IMR-90 (cell line): ENCODE measurements around the gene ANKRD6. TPM values are rescaled to one million over a fixed set of nuclear protein-coding genes. Genes with fewer than 3 reads are reported as not detected.
A peak's percentile ranks its signal among the peaks of the same experiment; 100 is the strongest.

Experiments
- ATAC-seq: fragments of 200-7000 bp; cut with Tn5 transposase; 2 replicates; pipeline ENCODE4 v1.9.1; 2020; ENCODE audit warnings: low read depth, mild to moderate bottlenecking, moderate library complexity
- BruUV-seq: library from RNA; stranded (reverse); fragments of 400-500 nt; replicated peaks from 2 replicates; lab custom pipeline; 2021; lab: Mats Ljungman, UMichigan
- CTCF ChIA-PET: fragments of 300-600 bp; formaldehyde crosslinking; extraction: SDS; loops from one replicate; lab custom pipeline; 2021; ENCODE audit warnings: antibody characterized with exemption; lab: Yijun Ruan, JAX
- POLR2A ChIA-PET: fragments of 300-600 bp; sonication (Branson Sonifier 250); formaldehyde crosslinking; loops from one replicate; lab custom pipeline; 2022; ENCODE audit warnings: antibody characterized with exemption; ENCODE audit not compliant: unreplicated experiment; lab: Charles Lee
- DNase-seq: peaks from one replicate; pipeline ENCODE4 v3.0.0; 2013
- H2AFZ ChIP-seq: replicated peaks from 2 replicates; pipeline ENCODE3; 2013; ENCODE audit warnings: low read length, mild to moderate bottlenecking; ENCODE audit not compliant: poor library complexity
- H2AK5ac ChIP-seq: 2 replicates; pipeline ENCODE4 v1.6.1; 2013; ENCODE audit warnings: low read depth, low read length, inconsistent platforms
- H2AK9ac ChIP-seq: replicated peaks from 2 replicates; pipeline ENCODE3; 2013; ENCODE audit warnings: mild to moderate bottlenecking, low read depth, low read length, moderate library complexity; ENCODE audit not compliant: poor library complexity
- H2BK120ac ChIP-seq: 2 replicates; pipeline ENCODE4 v1.6.1; 2013; ENCODE audit warnings: low read depth, low read length, inconsistent platforms
- H2BK15ac ChIP-seq: 3 replicates; pipeline ENCODE4 v1.6.1; 2013; ENCODE audit warnings: low read depth, low read length, inconsistent platforms
- H2BK20ac ChIP-seq: 2 replicates; pipeline ENCODE4 v1.6.1; 2013; ENCODE audit warnings: low read depth, mild to moderate bottlenecking, inconsistent platforms, low read length, moderate library complexity
- H2BK5ac ChIP-seq: 2 replicates; pipeline ENCODE4 v1.6.1; 2013; ENCODE audit warnings: mild to moderate bottlenecking, low read depth, low read length, inconsistent platforms; ENCODE audit not compliant: poor library complexity, severe bottlenecking
- H3K14ac ChIP-seq: replicated peaks from 2 replicates; pipeline ENCODE4 v1.6.1; 2013; ENCODE audit warnings: low read depth, low read length, inconsistent platforms
- H3K18ac ChIP-seq: 2 replicates; pipeline ENCODE4 v1.6.1; 2013; ENCODE audit warnings: low read depth, low read length, control low read depth
- H3K23ac ChIP-seq: 2 replicates; pipeline ENCODE4 v1.6.1; 2013; ENCODE audit warnings: low read depth, low read length, inconsistent platforms
- H3K27ac ChIP-seq: 2 replicates; pipeline ENCODE4 v1.5.1; 2013; ENCODE audit warnings: mild to moderate bottlenecking, control low read depth, low read length; ENCODE audit not compliant: insufficient read depth
- H3K27me3 ChIP-seq: 2 replicates; pipeline ENCODE4 v1.6.1; 2013; ENCODE audit warnings: low read length; ENCODE audit not compliant: control insufficient read depth, insufficient read depth
- H3K36me3 ChIP-seq: 2 replicates; pipeline ENCODE4 v1.6.1; 2013; ENCODE audit warnings: low read length, mixed read lengths; ENCODE audit not compliant: control insufficient read depth, insufficient read depth
- H3K4ac ChIP-seq: 2 replicates; pipeline ENCODE4 v1.6.1; 2013; ENCODE audit warnings: low read depth, low read length, inconsistent platforms
- H3K4me1 ChIP-seq: 2 replicates; pipeline ENCODE4 v1.6.1; 2013; ENCODE audit warnings: low read length, mixed read lengths; ENCODE audit not compliant: control insufficient read depth, insufficient read depth
- H3K4me2 ChIP-seq: 2 replicates; pipeline ENCODE4 v1.6.1; 2013; ENCODE audit warnings: low read depth, mild to moderate bottlenecking, control low read depth, low read length, moderate library complexity
- H3K4me3 ChIP-seq: 2 replicates; pipeline ENCODE4 v1.5.1; 2013; ENCODE audit warnings: low read depth, mild to moderate bottlenecking, control low read depth, low read length, moderate library complexity; ENCODE audit not compliant: insufficient read depth
- H3K56ac ChIP-seq: 2 replicates; pipeline ENCODE4 v1.6.1; 2013; ENCODE audit warnings: low read length, inconsistent platforms; ENCODE audit not compliant: insufficient read depth; ENCODE audit errors: extremely low read depth
- H3K79me1 ChIP-seq, 2 experiments: 2 replicates each; pipeline ENCODE4 v1.6.1; 2013; ENCODE audit warnings: low read length in 2 of 2, inconsistent platforms in 1 of 2, low read depth in 1 of 2
- H3K9ac ChIP-seq: 2 replicates; pipeline ENCODE4 v1.6.1; 2013; ENCODE audit warnings: low read depth, low read length, control low read depth
- H3K9me1 ChIP-seq: 2 replicates; pipeline ENCODE4 v1.6.1; 2013; ENCODE audit warnings: low read length, inconsistent platforms; ENCODE audit not compliant: insufficient read depth
- H3K9me3 ChIP-seq: 2 replicates; pipeline ENCODE4 v1.6.1; 2013; ENCODE audit warnings: low read length; ENCODE audit not compliant: control insufficient read depth, insufficient read depth
- H4K20me1 ChIP-seq: 2 replicates; pipeline ENCODE4 v1.6.1; 2013; ENCODE audit warnings: low read length, inconsistent platforms; ENCODE audit not compliant: insufficient read depth
- H4K5ac ChIP-seq: 2 replicates; pipeline ENCODE4 v1.6.1; 2013; ENCODE audit warnings: mild to moderate bottlenecking, low read depth, low read length, control low read depth
- H4K8ac ChIP-seq, 2 experiments: 2 replicates each; pipeline ENCODE4 v1.6.1; 2013; ENCODE audit warnings: low read depth in 2 of 2, low read length in 2 of 2, control low read depth in 1 of 2, inconsistent platforms in 1 of 2
- H4K91ac ChIP-seq: 2 replicates; pipeline ENCODE4 v1.6.1; 2013; ENCODE audit warnings: low read depth, low read length, inconsistent platforms; ENCODE audit not compliant: insufficient read depth
- CHD1 ChIP-seq: IDR thresholded peaks from 2 replicates; pipeline ENCODE4 v1.6.1; 2012; ENCODE audit warnings: low read depth, low read length, improper control_type of control experiment
- MAZ ChIP-seq: IDR thresholded peaks from 2 replicates; pipeline ENCODE4 v1.6.1; 2012; ENCODE audit warnings: low read depth, mild to moderate bottlenecking, low read length, improper control_type of control experiment, moderate library complexity, borderline replicate concordance
- RAD21 ChIP-seq: IDR thresholded peaks from 2 replicates; pipeline ENCODE4 v1.6.1; 2012; ENCODE audit warnings: low read length, improper control_type of control experiment
- WGBS, 2 experiments: methylation state at CpG; one replicate each; pipeline versions ENCODE4 v1.1.5 to v1.1.7; 2013; ENCODE audit warnings: missing lambda C conversion rate in 2 of 2; ENCODE audit not compliant: insufficient read length in 1 of 2; ENCODE audit errors: extremely low coverage in 2 of 2; 5-methylcytosine and 5-hydroxymethylcytosine counted together
- dilution Hi-C: fragments of 300-500 bp; cut with HindIII; formaldehyde crosslinking; loops from one replicate; pipeline ENCODE4 v1.14.3; 2018; ENCODE audit warnings: low sequenced_read_pairs; ENCODE audit not compliant: unreplicated experiment
- in situ Hi-C: fragments of 300-500 bp; cut with MboI; formaldehyde crosslinking; loops from 3 replicates; pipeline ENCODE4 v1.14.3; 2019; ENCODE audit warnings: low sequenced_read_pairs, inconsistent platforms, mixed read lengths
- intact Hi-C: fragments of 100-400 bp; cut with micrococcal nuclease; formaldehyde crosslinking; loops from 2 replicates; pipeline ENCODE4 v1.10.0; 2022
- polyA plus RNA-seq, 3 experiments: library from polyadenylated mRNA; depleted of rRNA; stranded (reverse); fragments of >200 nt; gene quantifications; 2 replicates each; pipeline ENCODE4 v1.2.3, GENCODE V29; 2012; ENCODE audit warnings: low replicate concordance in 1 of 3
- total RNA-seq: library from RNA; depleted of rRNA; stranded (reverse); fragments of >200 nt; gene quantifications from 2 replicates; pipeline ENCODE4 v1.2.3, GENCODE V29; 2012
- TF ChIP-seq, protein P1 (sequence below): fragments of 150-350 bp; IDR thresholded peaks from 2 replicates; pipeline ENCODE4 v1.6.1; 2017; ENCODE audit warnings: mild to moderate bottlenecking, antibody characterized with exemption, low read length, low read depth
- TF ChIP-seq, protein P2 (sequence below): fragments of 150-350 bp; IDR thresholded peaks from 2 replicates; pipeline ENCODE4 v1.6.1; 2016; ENCODE audit warnings: low read depth, mild to moderate bottlenecking, low read length, moderate library complexity, borderline replicate concordance

ANKRD6 gene
- total and polyA plus RNA-seq, 2 of the 4 experiments (the other 2 are of a cell fraction), result 0.12 to 0.18 TPM

DNA sequence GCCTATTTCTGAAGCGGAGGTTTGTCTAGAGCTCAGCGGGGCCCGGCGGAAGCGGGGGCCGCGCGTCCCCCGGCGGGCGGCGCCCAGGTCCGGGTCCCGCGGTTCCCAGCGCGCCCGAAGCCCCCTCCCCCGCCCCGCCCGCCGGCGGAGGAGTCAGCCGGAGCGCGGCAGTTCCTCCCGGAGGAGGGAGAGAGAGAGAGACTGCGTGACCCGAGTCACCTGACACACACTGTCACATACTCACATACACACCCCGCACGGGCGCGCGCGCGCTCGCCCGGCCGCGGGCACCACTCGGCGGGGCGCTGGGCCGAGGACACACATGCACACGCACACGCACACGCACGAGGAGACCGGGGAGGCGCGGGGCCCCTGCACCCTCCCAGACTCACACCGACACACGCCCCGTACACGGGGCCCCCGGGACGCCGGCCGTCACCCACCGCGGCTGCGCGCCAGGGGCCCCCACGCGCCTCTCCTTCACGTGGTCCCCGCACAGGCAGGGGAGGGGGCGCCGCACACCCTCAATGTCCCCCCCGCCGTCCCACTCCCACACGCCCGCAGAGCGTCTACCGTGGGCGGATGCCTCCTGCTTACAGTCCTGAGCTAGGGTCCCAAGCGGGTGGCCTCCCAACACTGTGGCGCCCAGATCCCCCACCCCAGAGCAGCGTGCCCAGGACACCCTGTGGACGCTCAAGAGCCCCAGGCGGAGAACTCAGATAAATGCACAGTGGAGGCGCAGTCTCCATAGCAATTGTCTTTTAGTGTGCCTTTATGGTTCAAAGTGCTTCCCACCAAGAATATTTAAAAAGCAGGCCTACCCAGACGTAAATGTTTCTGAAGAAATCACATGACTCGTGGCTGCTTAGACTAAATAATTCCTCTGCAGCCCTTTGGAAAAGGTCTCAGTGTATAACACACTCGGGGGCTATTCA lies 20.6 kb upstream of the ANKRD6 start, which contains the start of gene RRAGD:
TSS of gene RRAGD (minus strand) at position 203 of the 935 bp plus-strand sequence. CDS start 280 bp downstream, outside the sequence.
- Histone ChIP-seq H2BK20ac (no peak within 1 kb of the TSS), H3K4me3 (peak within 1 kb of the TSS; percentile 33), H3K27me3 (peaks cover 60% of the 10 kb centered on the region), H3K4ac (no peak within 1 kb of the TSS), H4K8ac (no peak within 1 kb of the TSS), H3K23ac (no peak within 1 kb of the TSS), H2AK9ac (no peak within 1 kb of the TSS), H2BK5ac (no peak within 1 kb of the TSS), H3K56ac (no peak within 1 kb of the TSS), H3K4me1 (no peaks in the 10 kb centered on the region), H2AK5ac (no peak within 1 kb of the TSS), H3K9ac (no peak within 1 kb of the TSS), H4K20me1 (no peaks in the 10 kb centered on the region), H4K5ac (no peak within 1 kb of the TSS), H3K27ac (no peak within 1 kb of the TSS), H2BK15ac (no peak within 1 kb of the TSS), H2BK120ac (no peak within 1 kb of the TSS), H3K14ac (no peak within 1 kb of the TSS), H2AFZ (peak within 1 kb of the TSS; percentile 66), H3K9me1 (no peaks in the 10 kb centered on the region), H3K18ac (no peak within 1 kb of the TSS), H3K9me3 (no peaks in the 10 kb centered on the region), H3K79me1 (no peaks in the 10 kb centered on the region), H4K91ac (no peak within 1 kb of the TSS), H3K36me3 (no peaks in the 10 kb centered on the region), H3K4me2 (peak within 1 kb of the TSS; percentile 68; the same call in 1 of the 2 replicates)
- TF ChIP-seq, protein P1, sequence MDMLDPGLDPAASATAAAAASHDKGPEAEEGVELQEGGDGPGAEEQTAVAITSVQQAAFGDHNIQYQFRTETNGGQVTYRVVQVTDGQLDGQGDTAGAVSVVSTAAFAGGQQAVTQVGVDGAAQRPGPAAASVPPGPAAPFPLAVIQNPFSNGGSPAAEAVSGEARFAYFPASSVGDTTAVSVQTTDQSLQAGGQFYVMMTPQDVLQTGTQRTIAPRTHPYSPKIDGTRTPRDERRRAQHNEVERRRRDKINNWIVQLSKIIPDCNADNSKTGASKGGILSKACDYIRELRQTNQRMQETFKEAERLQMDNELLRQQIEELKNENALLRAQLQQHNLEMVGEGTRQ, result no peak
- TF ChIP-seq CHD1 (no peak), RAD21 (no peak), MAZ (no peak)
- TF ChIP-seq, protein P2, sequence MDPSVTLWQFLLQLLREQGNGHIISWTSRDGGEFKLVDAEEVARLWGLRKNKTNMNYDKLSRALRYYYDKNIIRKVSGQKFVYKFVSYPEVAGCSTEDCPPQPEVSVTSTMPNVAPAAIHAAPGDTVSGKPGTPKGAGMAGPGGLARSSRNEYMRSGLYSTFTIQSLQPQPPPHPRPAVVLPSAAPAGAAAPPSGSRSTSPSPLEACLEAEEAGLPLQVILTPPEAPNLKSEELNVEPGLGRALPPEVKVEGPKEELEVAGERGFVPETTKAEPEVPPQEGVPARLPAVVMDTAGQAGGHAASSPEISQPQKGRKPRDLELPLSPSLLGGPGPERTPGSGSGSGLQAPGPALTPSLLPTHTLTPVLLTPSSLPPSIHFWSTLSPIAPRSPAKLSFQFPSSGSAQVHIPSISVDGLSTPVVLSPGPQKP, result no peak
- dilution Hi-C loops (no loop called here), in situ Hi-C loops (no loop called here), intact Hi-C loops (no loop called here)
- ChIA-PET POLR2A (no interaction called here), CTCF (interaction anchor here (1.4 kb wide), 1 partner anchor 20 kb away, joined by 3 read pairs; no protein-coding TSS in a partner anchor)
- ATAC-seq, result peak; percentile 53
- no peak for DNase-seq
- WGBS, 2 experiments, result 3% methylated on average over 5 of the region's 85 CpGs; no CpG with 5 or more reads in 1 of the 2 experiments
- BruUV-seq, result no TSS peak
